Type B pancreatic cell (in vitro differentiated cells): ENCODE measurements around the gene PTPRA. TPM values are rescaled to one million over a fixed set of nuclear protein-coding genes. Genes with fewer than 3 reads are reported as not detected.
"Not testable (repeated sequence)": the region's sequence is repeated elsewhere in the genome, so short reads cannot be mapped to it uniquely, and the experiment has no call there.

Experiments used
- DNase-seq: peaks from one replicate; pipeline ENCODE4 v3.0.0; 2021; ENCODE audit warnings: mixed read lengths; ENCODE audit not compliant: unreplicated experiment; ENCODE audit errors: extremely low spot score
- H3K27ac Mint-ChIP-seq: 2 replicates; pipeline ENCODE4 v1.8.0; 2021; ENCODE audit warnings: mild to moderate bottlenecking, mixed read lengths
- H3K27me3 Mint-ChIP-seq: 2 replicates; pipeline ENCODE4 v1.8.0; 2021; ENCODE audit warnings: mixed read lengths
- H3K36me3 Mint-ChIP-seq: 2 replicates; pipeline ENCODE4 v1.8.0; 2021; ENCODE audit warnings: mixed read lengths
- H3K4me1 Mint-ChIP-seq: one replicate; pipeline ENCODE4 v1.8.0; 2021; ENCODE audit warnings: mixed read lengths; ENCODE audit not compliant: unreplicated experiment
- H3K4me3 Mint-ChIP-seq: 2 replicates; pipeline ENCODE4 v1.8.0; 2021; ENCODE audit warnings: mild to moderate bottlenecking, mixed read lengths
- H3K9me3 Mint-ChIP-seq: 2 replicates; pipeline ENCODE4 v1.8.0; 2021; ENCODE audit warnings: mixed read lengths
- CTCF ChIP-seq: fragments of 200-600 bp; sonication (generic); conservative IDR thresholded peaks from 2 replicates; pipeline ENCODE4 v1.5.0; 2021; ENCODE audit warnings: antibody characterized with exemption, mild to moderate bottlenecking
- long read RNA-seq: library from polyadenylated mRNA; unstranded; transcript quantifications from one replicate; pipeline ENCODE4 v2.0.0, GENCODE V29; 2020
- total RNA-seq: library from RNA; stranded (reverse); gene quantifications from 2 replicates; pipeline ENCODE4 v1.2.1, GENCODE V29; 2021; ENCODE audit warnings: low replicate concordance

Gene PTPRA, protein sequence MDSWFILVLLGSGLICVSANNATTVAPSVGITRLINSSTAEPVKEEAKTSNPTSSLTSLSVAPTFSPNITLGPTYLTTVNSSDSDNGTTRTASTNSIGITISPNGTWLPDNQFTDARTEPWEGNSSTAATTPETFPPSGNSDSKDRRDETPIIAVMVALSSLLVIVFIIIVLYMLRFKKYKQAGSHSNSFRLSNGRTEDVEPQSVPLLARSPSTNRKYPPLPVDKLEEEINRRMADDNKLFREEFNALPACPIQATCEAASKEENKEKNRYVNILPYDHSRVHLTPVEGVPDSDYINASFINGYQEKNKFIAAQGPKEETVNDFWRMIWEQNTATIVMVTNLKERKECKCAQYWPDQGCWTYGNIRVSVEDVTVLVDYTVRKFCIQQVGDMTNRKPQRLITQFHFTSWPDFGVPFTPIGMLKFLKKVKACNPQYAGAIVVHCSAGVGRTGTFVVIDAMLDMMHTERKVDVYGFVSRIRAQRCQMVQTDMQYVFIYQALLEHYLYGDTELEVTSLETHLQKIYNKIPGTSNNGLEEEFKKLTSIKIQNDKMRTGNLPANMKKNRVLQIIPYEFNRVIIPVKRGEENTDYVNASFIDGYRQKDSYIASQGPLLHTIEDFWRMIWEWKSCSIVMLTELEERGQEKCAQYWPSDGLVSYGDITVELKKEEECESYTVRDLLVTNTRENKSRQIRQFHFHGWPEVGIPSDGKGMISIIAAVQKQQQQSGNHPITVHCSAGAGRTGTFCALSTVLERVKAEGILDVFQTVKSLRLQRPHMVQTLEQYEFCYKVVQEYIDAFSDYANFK
- 50.5 and 73.8 TPM in 2 replicates for total RNA-seq
- long read RNA-seq, partial matches to known transcripts, result 10 of 17 reads
- long read RNA-seq, other reads (novel, unspliced or antisense), result 4 of 17 reads

DNA sequence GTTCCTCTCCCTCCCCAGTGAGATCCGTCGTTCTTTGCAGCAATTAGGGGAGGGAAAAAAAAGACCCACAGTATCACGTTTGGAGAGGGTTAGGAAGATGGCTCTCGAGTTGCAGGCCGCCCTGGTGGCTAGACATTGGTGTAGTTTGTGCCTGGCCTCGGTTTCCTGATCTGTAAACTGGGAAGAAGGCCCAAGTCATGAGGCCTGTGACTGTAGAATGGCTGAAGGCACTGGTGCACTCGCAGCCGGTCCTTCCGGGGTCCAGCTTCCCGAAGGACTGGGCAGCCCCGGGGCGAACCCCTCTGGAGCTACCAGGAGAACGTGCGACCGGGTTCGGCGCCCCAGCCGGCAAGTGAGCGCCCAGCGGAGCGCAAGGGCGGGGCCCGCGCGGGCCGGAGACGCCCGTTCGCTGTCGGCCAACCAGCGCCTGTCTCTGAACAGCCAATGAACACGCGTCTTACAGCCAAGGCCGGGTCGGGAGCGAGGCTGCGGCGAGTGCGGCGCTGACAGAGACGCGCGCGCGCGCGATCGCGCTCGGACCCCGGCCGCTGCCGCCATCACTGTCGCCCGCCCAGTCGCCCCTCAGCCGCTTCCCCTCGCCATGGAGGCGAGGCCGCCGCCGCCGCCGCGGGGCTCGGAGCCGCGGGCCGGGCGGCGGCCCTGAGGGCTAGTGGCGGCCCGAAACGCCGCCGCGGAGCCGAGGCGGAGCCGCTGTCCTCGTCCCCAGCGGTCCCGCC lies at the start of gene PTPRA:
PTPRA (plus strand) TSS at position 472 of the 737 bp plus-strand sequence. CDS start 90,797 bp downstream, outside the sequence.
- H3K4me1 Mint-ChIP-seq, result peaks cover 28% of the 10 kb centered on the region
- TF ChIP-seq CTCF, result peak; percentile 18

GRCh38 chr20:2825761-2826160 lies 47.5 kb upstream of the PTPRA start:
- Mint-ChIP-seq H3K36me3 (no peaks in the 10 kb centered on the region), H3K4me1 (peaks cover 7% of the 10 kb centered on the region), H3K27me3 (peaks cover 55% of the 10 kb centered on the region), H3K4me3 (no peak overlapping the region), H3K27ac (no peak overlapping the region), H3K9me3 (no peaks in the 10 kb centered on the region)
- no peak for TF ChIP-seq CTCF
- no peak for DNase-seq

More for the DNA sequence above, at the start of gene PTPRA:
- peak; percentile 93 for DNase-seq
- Mint-ChIP-seq H3K36me3 (no peaks in the 10 kb centered on the region), H3K4me3 (peak within 1 kb of the TSS; percentile 94), H3K27ac (peak within 1 kb of the TSS; percentile 71), H3K27me3 (peaks cover 30% of the 10 kb centered on the region), H3K9me3 (no peaks in the 10 kb centered on the region)

DNA sequence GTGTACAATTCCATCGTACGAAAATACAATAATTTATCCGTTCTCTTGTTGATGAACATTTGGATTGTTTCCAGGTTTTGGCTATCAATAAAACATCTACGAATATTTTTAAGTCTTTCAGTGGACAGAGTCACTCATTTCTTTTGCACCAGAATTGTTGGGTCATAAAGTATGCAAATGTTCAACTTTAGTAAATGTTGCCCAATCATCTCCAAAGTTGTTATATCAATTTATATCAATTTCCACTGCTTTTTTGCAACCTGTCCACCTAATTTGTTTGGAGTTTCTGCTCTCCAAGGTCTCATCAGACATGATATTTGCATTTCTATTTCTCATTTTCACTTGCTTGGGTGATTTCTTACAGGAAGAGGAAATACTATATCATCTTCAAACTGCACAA lies 46.6 kb upstream of the PTPRA start:
- peaks cover 5% of the 10 kb centered on the region for H3K4me1 Mint-ChIP-seq
- TF ChIP-seq CTCF, result no peak
- H3K27ac Mint-ChIP-seq, result no peak overlapping the region
- no peak overlapping the region for H3K4me3 Mint-ChIP-seq
- H3K36me3 Mint-ChIP-seq, result no peaks in the 10 kb centered on the region
- no peaks in the 10 kb centered on the region for H3K9me3 Mint-ChIP-seq
- no peak for DNase-seq
- peaks cover 52% of the 10 kb centered on the region for H3K27me3 Mint-ChIP-seq

- no peak for DNase-seq
- Mint-ChIP-seq H3K27me3 (peaks cover 46% of the 10 kb centered on the region), H3K4me3 (no peak overlapping the region), H3K4me1 (peaks cover 3% of the 10 kb centered on the region), H3K27ac (no peak overlapping the region), H3K9me3 (no peaks in the 10 kb centered on the region), H3K36me3 (no peaks in the 10 kb centered on the region)
- no peak for TF ChIP-seq CTCF
Observed at GRCh38 chr20:2829376-2829775, 43.9 kb upstream of the PTPRA start.

DNA sequence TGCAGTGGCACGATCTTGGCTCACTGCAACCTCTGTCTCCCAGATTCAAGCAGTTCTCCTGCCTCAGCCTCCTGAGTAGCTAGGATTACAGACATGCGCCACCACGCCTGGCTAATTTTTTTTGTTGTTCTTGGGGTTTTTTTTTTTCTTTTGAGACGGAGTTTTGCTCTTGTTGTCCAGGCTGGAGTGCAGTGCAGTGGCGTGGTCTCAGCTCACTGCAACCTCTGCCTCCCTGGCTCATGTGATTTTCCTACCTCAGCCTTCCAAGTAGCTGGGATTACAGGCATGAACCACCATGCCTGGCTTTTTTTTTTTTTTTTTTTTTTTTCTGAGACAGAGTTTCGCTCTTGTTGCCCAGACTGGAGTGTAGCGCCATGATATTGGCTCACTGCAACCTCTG lies 42.1 kb upstream of the PTPRA start:
- not testable (repeated sequence) for H3K9me3 Mint-ChIP-seq, DNase-seq, H3K36me3 Mint-ChIP-seq, H3K4me1 Mint-ChIP-seq, H3K27ac Mint-ChIP-seq, H3K4me3 Mint-ChIP-seq
- peaks cover 40% of the 10 kb centered on the region for H3K27me3 Mint-ChIP-seq
